Mesendoderm (in vitro differentiated cells): Measurements from ENCODE around the gene SLC9C2.
A peak's percentile ranks its signal among the peaks of the same experiment; 100 is the strongest.
"Not testable (repeated sequence)": the region's sequence is repeated elsewhere in the genome, so short reads cannot be mapped to it uniquely, and the experiment has no call there.

ENCODE experiments used
- DNase-seq: peaks from one replicate; pipeline ENCODE4 v3.0.0; 2013
- H2AK5ac ChIP-seq: 2 replicates; pipeline ENCODE4 v1.6.1; 2013; ENCODE audit warnings: low read length, inconsistent platforms
- H2BK120ac ChIP-seq: 2 replicates; pipeline ENCODE4 v1.6.1; 2013; ENCODE audit warnings: low read depth, mild to moderate bottlenecking, low read length, moderate library complexity, mixed read lengths
- H2BK15ac ChIP-seq: replicated peaks from 2 replicates; pipeline ENCODE4 v1.6.1; 2013; ENCODE audit warnings: low read depth, mild to moderate bottlenecking, moderate library complexity
- H2BK5ac ChIP-seq: 2 replicates; pipeline ENCODE4 v1.6.1; 2013; ENCODE audit warnings: low read length, inconsistent platforms
- H3K18ac ChIP-seq: 2 replicates; pipeline ENCODE4 v1.6.1; 2013; ENCODE audit warnings: mild to moderate bottlenecking, low read length, mixed read lengths
- H3K23ac ChIP-seq: one replicate; pipeline ENCODE4 v1.6.1; 2013; ENCODE audit warnings: low read length
- H3K27ac ChIP-seq: 2 replicates; pipeline ENCODE4 v1.5.1; 2013; ENCODE audit warnings: low read depth, mild to moderate bottlenecking, inconsistent platforms, low read length, moderate library complexity
- H3K27me3 ChIP-seq: 2 replicates; pipeline ENCODE4 v1.6.1; 2013; ENCODE audit warnings: low read length, control low read depth, mild to moderate bottlenecking, inconsistent platforms; ENCODE audit not compliant: insufficient read depth, poor library complexity
- H3K36me3 ChIP-seq: 2 replicates; pipeline ENCODE4 v1.6.1; 2013; ENCODE audit warnings: low read length, inconsistent platforms; ENCODE audit not compliant: control insufficient read depth, insufficient read depth
- H3K4ac ChIP-seq: one replicate; pipeline ENCODE4 v1.6.1; 2013; ENCODE audit warnings: low read depth, mild to moderate bottlenecking, low read length, moderate library complexity
- H3K4me1 ChIP-seq: 2 replicates; pipeline ENCODE4 v1.6.1; 2013; ENCODE audit warnings: low read depth, low read length, inconsistent platforms; ENCODE audit not compliant: control insufficient read depth
- H3K4me2 ChIP-seq: 2 replicates; pipeline ENCODE4 v1.6.1; 2013; ENCODE audit warnings: low read length
- H3K4me3 ChIP-seq: 2 replicates; pipeline ENCODE4 v1.5.1; 2013; ENCODE audit warnings: mild to moderate bottlenecking, low read length
- H3K56ac ChIP-seq: one replicate; pipeline ENCODE4 v1.6.1; 2013; ENCODE audit warnings: low read length
- H3K79me1 ChIP-seq: 2 replicates; pipeline ENCODE4 v1.6.1; 2013; ENCODE audit warnings: low read length, inconsistent platforms
- H3K79me2 ChIP-seq: 2 replicates; pipeline ENCODE4 v1.6.1; 2013; ENCODE audit warnings: mild to moderate bottlenecking, low read length; ENCODE audit not compliant: control insufficient read depth, insufficient read depth
- H3K9ac ChIP-seq: 2 replicates; pipeline ENCODE4 v1.6.1; 2013; ENCODE audit warnings: low read length, inconsistent platforms
- H4K5ac ChIP-seq: one replicate; pipeline ENCODE4 v1.6.1; 2013; ENCODE audit warnings: low read length
- H4K8ac ChIP-seq: one replicate; pipeline ENCODE4 v1.6.1; 2013; ENCODE audit warnings: low read depth, mild to moderate bottlenecking, control low read depth, low read length, moderate library complexity
- WGBS: extraction: QIAGEN DNeasy Blood & Tissue Kit; methylation state at CpG from one replicate; pipeline ENCODE4 v1.1.7; 2013; ENCODE audit warnings: low lambda C conversion rate, missing lambda C conversion rate; ENCODE audit not compliant: insufficient coverage; ENCODE audit errors: extremely low coverage; 5-methylcytosine and 5-hydroxymethylcytosine counted together

Gene SLC9C2

GRCh38 chr1:173520799-173521198 is 82.1 kb downstream of the SLC9C2 start:
- no peak overlapping the region for H3K56ac ChIP-seq
- no peak overlapping the region for H3K27ac ChIP-seq
- H2BK15ac ChIP-seq, result peak overlapping the region; percentile 36
- H4K5ac ChIP-seq, result no peak overlapping the region
- H3K36me3 ChIP-seq, result no peaks in the 10 kb centered on the region
- no peak overlapping the region for H2BK5ac ChIP-seq
- no peak overlapping the region for H3K23ac ChIP-seq
- no peaks in the 10 kb centered on the region for H3K79me2 ChIP-seq
- DNase-seq, result no peak
- H3K9ac ChIP-seq, result no peak overlapping the region
- H4K8ac ChIP-seq, result no peak overlapping the region
- no peaks in the 10 kb centered on the region for H3K27me3 ChIP-seq
- H2AK5ac ChIP-seq, result no peak overlapping the region
- no peak overlapping the region for H3K18ac ChIP-seq
- no CpG with 5 or more reads among the region's 2 CpGs for WGBS
- no peak overlapping the region for H3K4me3 ChIP-seq
- no peak overlapping the region for H2BK120ac ChIP-seq
- no peaks in the 10 kb centered on the region for H3K4me1 ChIP-seq
- no peak overlapping the region for H3K4ac ChIP-seq
- no peaks in the 10 kb centered on the region for H3K79me1 ChIP-seq
- H3K4me2 ChIP-seq, result no peak overlapping the region

- not testable (repeated sequence) for H3K23ac ChIP-seq, H2BK120ac ChIP-seq, H3K4me1 ChIP-seq, H3K79me2 ChIP-seq, DNase-seq, H4K5ac ChIP-seq, H3K27me3 ChIP-seq, H2BK15ac ChIP-seq, H3K27ac ChIP-seq, H3K79me1 ChIP-seq, H3K4ac ChIP-seq, H2AK5ac ChIP-seq, H4K8ac ChIP-seq, H2BK5ac ChIP-seq, H3K18ac ChIP-seq, H3K4me2 ChIP-seq, H3K36me3 ChIP-seq, H3K4me3 ChIP-seq, H3K9ac ChIP-seq, H3K56ac ChIP-seq
- no CpG with 5 or more reads among the region's 1 CpG for WGBS
Measured at GRCh38 chr1:173514503-173514902, 88.4 kb downstream of the SLC9C2 start.

GRCh38 chr1:173509797-173510196 is 93.1 kb downstream of the SLC9C2 start:
- Histone ChIP-seq H2BK120ac (no peak overlapping the region), H3K4ac (no peak overlapping the region), H3K79me2 (no peaks in the 10 kb centered on the region), H3K4me1 (no peaks in the 10 kb centered on the region), H3K4me2 (no peak overlapping the region), H3K23ac (no peak overlapping the region), H3K18ac (no peak overlapping the region), H3K27ac (no peak overlapping the region), H3K36me3 (no peaks in the 10 kb centered on the region), H2BK5ac (no peak overlapping the region), H3K4me3 (no peak overlapping the region), H2AK5ac (no peak overlapping the region), H3K79me1 (no peaks in the 10 kb centered on the region), H4K5ac (no peak overlapping the region), H2BK15ac (no peak overlapping the region), H3K9ac (no peak overlapping the region), H4K8ac (no peak overlapping the region), H3K56ac (no peak overlapping the region), H3K27me3 (no peaks in the 10 kb centered on the region)
- no CpG with 5 or more reads among the region's 1 CpG for WGBS
- DNase-seq, result no peak

- no peak overlapping the region for H3K27ac ChIP-seq
- no peak overlapping the region for H2BK15ac ChIP-seq
- H3K4me2 ChIP-seq, result no peak overlapping the region
- H3K56ac ChIP-seq, result no peak overlapping the region
- H3K79me2 ChIP-seq, result no peaks in the 10 kb centered on the region
- no peak for DNase-seq
- no peak overlapping the region for H3K4me3 ChIP-seq
- H3K23ac ChIP-seq, result no peak overlapping the region
- H3K18ac ChIP-seq, result no peak overlapping the region
- H4K8ac ChIP-seq, result no peak overlapping the region
- no peaks in the 10 kb centered on the region for H3K36me3 ChIP-seq
- H3K4me1 ChIP-seq, result no peaks in the 10 kb centered on the region
- H2AK5ac ChIP-seq, result no peak overlapping the region
- H4K5ac ChIP-seq, result no peak overlapping the region
- no CpG with 5 or more reads among the region's 2 CpGs for WGBS
- no peak overlapping the region for H3K9ac ChIP-seq
- H2BK120ac ChIP-seq, result no peak overlapping the region
- no peaks in the 10 kb centered on the region for H3K79me1 ChIP-seq
- no peaks in the 10 kb centered on the region for H3K27me3 ChIP-seq
- H3K4ac ChIP-seq, result no peak overlapping the region
- H2BK5ac ChIP-seq, result no peak overlapping the region
Measured at GRCh38 chr1:173508541-173508940, 94.3 kb downstream of the SLC9C2 start.

GRCh38 chr1:173507847-173508209 is 95.0 kb downstream of the SLC9C2 start:
- H2BK5ac ChIP-seq, result no peak overlapping the region
- no peak overlapping the region for H3K4me2 ChIP-seq
- no peaks in the 10 kb centered on the region for H3K36me3 ChIP-seq
- no peak overlapping the region for H3K56ac ChIP-seq
- H2BK15ac ChIP-seq, result no peak overlapping the region
- no peaks in the 10 kb centered on the region for H3K27me3 ChIP-seq
- H3K4ac ChIP-seq, result no peak overlapping the region
- peak; percentile 25 for DNase-seq
- H3K4me1 ChIP-seq, result no peaks in the 10 kb centered on the region
- no peak overlapping the region for H2AK5ac ChIP-seq
- H3K18ac ChIP-seq, result peak overlapping the region; percentile 16
- H3K9ac ChIP-seq, result no peak overlapping the region
- H4K5ac ChIP-seq, result no peak overlapping the region
- no peaks in the 10 kb centered on the region for H3K79me2 ChIP-seq
- no CpG with 5 or more reads among the region's 3 CpGs for WGBS
- H3K27ac ChIP-seq, result peak overlapping the region; percentile 33
- no peak overlapping the region for H4K8ac ChIP-seq
- H2BK120ac ChIP-seq, result no peak overlapping the region
- no peaks in the 10 kb centered on the region for H3K79me1 ChIP-seq
- H3K23ac ChIP-seq, result no peak overlapping the region
- no peak overlapping the region for H3K4me3 ChIP-seq

GRCh38 chr1:173507205-173507846 is 95.5 kb downstream of the SLC9C2 start:
- Histone ChIP-seq H3K56ac (no peak overlapping the region), H3K79me1 (no peaks in the 10 kb centered on the region), H2AK5ac (no peak overlapping the region), H3K79me2 (no peaks in the 10 kb centered on the region), H3K23ac (no peak overlapping the region), H2BK5ac (no peak overlapping the region), H3K9ac (no peak overlapping the region), H3K4ac (no peak overlapping the region), H3K4me1 (no peaks in the 10 kb centered on the region), H2BK120ac (no peak overlapping the region), H3K4me2 (no peak overlapping the region), H3K4me3 (no peak overlapping the region), H3K27ac (peak overlapping the region; percentile 33), H3K18ac (peak overlapping the region; percentile 16), H3K36me3 (no peaks in the 10 kb centered on the region), H3K27me3 (no peaks in the 10 kb centered on the region), H2BK15ac (no peak overlapping the region), H4K8ac (no peak overlapping the region), H4K5ac (no peak overlapping the region)
- DNase-seq, result peak; percentile 84
- no CpG with 5 or more reads among the region's 3 CpGs for WGBS
